Spleen (tissue), 11 donors: ENCODE measurements around the gene MATN3. TPM values are rescaled to one million over a fixed set of nuclear protein-coding genes. Genes with fewer than 3 reads are reported as not detected.
A peak's percentile ranks its signal among the peaks of the same experiment; 100 is the strongest.

Source experiments
- DNase-seq: peaks from one replicate; pipeline ENCODE4 v3.0.0-alpha.2; 2020
- H3K27ac ChIP-seq, 8 donors: fragments of 200-600 bp; sonication (generic) in 7 of 8; 1 replicate in 4 of 8; 2 replicates in 4 of 8; pipeline versions ENCODE4 v1.5.0 to v1.8.0; 2016 to 2021; ENCODE audit warnings: inconsistent platforms in 4 of 8, mild to moderate bottlenecking in 4 of 8, moderate library complexity in 1 of 8
- H3K27me3 ChIP-seq, 7 donors: fragments of 200-600 bp; sonication (generic) in 6 of 7; replicated peaks in 1 of 7; 1 replicate in 4 of 7; 2 replicates in 3 of 7; pipeline versions ENCODE4 v1.5.0 to v1.8.0; 2016 to 2021; ENCODE audit warnings: inconsistent platforms in 3 of 7, mild to moderate bottlenecking in 1 of 7
- H3K36me3 ChIP-seq, 6 donors: fragments of 200-600 bp; sonication (generic) in 5 of 6; 1 replicate in 4 of 6; 2 replicates in 2 of 6; pipeline versions ENCODE4 v1.5.0 to v1.8.0; 2016 to 2021; ENCODE audit warnings: inconsistent platforms in 2 of 6
- H3K4me1 ChIP-seq, 6 donors: fragments of 200-600 bp; sonication (generic) in 5 of 6; 1 replicate in 3 of 6; 2 replicates in 3 of 6; pipeline versions ENCODE4 v1.5.0 to v1.8.0; 2016 to 2021; ENCODE audit warnings: inconsistent platforms in 3 of 6
- H3K4me3 ChIP-seq, 8 donors: fragments of 200-600 bp; sonication (generic) in 7 of 8; 1 replicate in 4 of 8; 2 replicates in 4 of 8; pipeline versions ENCODE4 v1.5.0 to v1.8.0; 2016 to 2021; ENCODE audit warnings: inconsistent platforms in 4 of 8, mild to moderate bottlenecking in 4 of 8, moderate library complexity in 2 of 8
- H3K9me3 ChIP-seq, 8 donors: fragments of 200-600 bp; sonication (generic) in 7 of 8; 1 replicate in 4 of 8; 2 replicates in 4 of 8; pipeline versions ENCODE4 v1.5.0 to v1.8.0; 2016 to 2021; ENCODE audit warnings: inconsistent platforms in 4 of 8
- CTCF ChIP-seq, 11 experiments: fragments of 200-600 bp in 7 of 11; fragments of 450-650 bp in 4 of 11; sonication (generic) in 4 of 11; IDR thresholded peaks in 8 of 11; conservative IDR thresholded peaks in 3 of 11; 1 replicate in 7 of 11; 2 replicates in 4 of 11; pipeline versions ENCODE4 v1.4.0 to v1.8.0; 2016 to 2021; ENCODE audit warnings: antibody characterized with exemption in 11 of 11, inconsistent platforms in 4 of 11, mild to moderate bottlenecking in 1 of 11
- POLR2A ChIP-seq, 3 donors: fragments of 450-650 bp; IDR thresholded peaks; one replicate each; pipeline ENCODE4 v1.5.1; 2017; ENCODE audit warnings: antibody characterized with exemption in 3 of 3, mild to moderate bottlenecking in 1 of 3
- POLR2AphosphoS5 ChIP-seq, 3 donors: sonication (generic); formaldehyde crosslinking; IDR thresholded peaks; one replicate each; pipeline ENCODE4 v1.5.1; 2017; ENCODE audit warnings: antibody characterized with exemption in 3 of 3
- WGBS, 5 donors: extraction: QIAGEN DNeasy Blood & Tissue Kit in 3 of 5; methylation state at CpG; one replicate each; pipeline versions ENCODE4 v1.1.5 to v1.1.7; 2013 to 2018; 5-methylcytosine and 5-hydroxymethylcytosine counted together
- intact Hi-C: fragments of 100-400 bp; cut with DNase I; formaldehyde crosslinking; loops from one replicate; pipeline ENCODE4 v1.15.0; 2023; ENCODE audit warnings: low total_unique reads
- polyA plus RNA-seq, 3 donors: library from polyadenylated mRNA; stranded (reverse); fragments of 200-250 nt; gene quantifications; one replicate each; pipeline ENCODE4 v1.2.1, GENCODE V29; 2013
- total RNA-seq, 7 donors: library from RNA; depleted of rRNA in 3 of 7; stranded (reverse); fragments of >200 nt in 3 of 7; fragmentation: NEBNext Ultra II Directional in 4 of 7; extraction: Animal tissue kit (Norgen Biotek cat#: 25700) in 4 of 7; gene quantifications; one replicate each; pipeline versions ENCODE4 v1.1.0 to v1.2.1, GENCODE V29; 2016 to 2021
- donor health status: healthy with polysubstance abuse.
- donor health status: DM: no; HTN: no; CAD: no; lungs with moderate emphysema.
- donor health status: DM: no; HTN: no; CAD: no.
- donor health status: Bipolar disorder and iron deficiency.
- donor health status: healthy.
- donor health status: DM: no; HTN: no; CAD: no.
- donor health status: DM: yes; HTN: yes; CAD: no.

MATN3 gene
- total and polyA plus RNA-seq, 10 donors = 0.07 to 0.76 (median 0.24) TPM; not detected in 3

- 80 to 95% (median 92%) methylated on average over 1 of the region's 1 CpG for WGBS, 5 donors
- peaks cover 0 to 19% (median 0%) of the 10 kb centered on the region in 7 donors for H3K27me3 ChIP-seq
- no peak for TF ChIP-seq POLR2AphosphoS5 (IDR thresholded peaks at IDR 0.05)
- TF ChIP-seq POLR2A (IDR thresholded peaks at IDR 0.05) = no peak
- no peak for TF ChIP-seq CTCF (IDR thresholded peaks at IDR 0.05 in 8 of 11, conservative IDR thresholded peaks at IDR 0.05 in 3 of 11)
- H3K4me3 ChIP-seq = no peak overlapping the region
- H3K9me3 ChIP-seq = no peaks in the 10 kb centered on the region
- no peak overlapping the region for H3K27ac ChIP-seq
- intact Hi-C loops = no loop called here
- H3K4me1 ChIP-seq = peaks cover 3 to 12% (median 8%) of the 10 kb centered on the region in 6 donors
- H3K36me3 ChIP-seq = no peaks in the 10 kb centered on the region
- DNase-seq = no peak
Measured at GRCh38 chr2:20057268-20057667, 44.8 kb upstream of the MATN3 start.

- H3K4me3 ChIP-seq = no peak overlapping the region
- WGBS, 5 donors = 86 to 98% (median 90%) methylated on average over 3 of the region's 3 CpGs
- no peak overlapping the region for H3K27ac ChIP-seq
- peaks cover 3 to 21% (median 16%) of the 10 kb centered on the region in 6 donors for H3K4me1 ChIP-seq
- intact Hi-C loops = no loop called here
- DNase-seq = no peak
- no peaks in the 10 kb centered on the region for H3K36me3 ChIP-seq
- no peaks in the 10 kb centered on the region for H3K9me3 ChIP-seq
- TF ChIP-seq CTCF (IDR thresholded peaks at IDR 0.05 in 8 of 11, conservative IDR thresholded peaks at IDR 0.05 in 3 of 11) (no peak), POLR2AphosphoS5 (IDR thresholded peaks at IDR 0.05) (no peak), POLR2A (IDR thresholded peaks at IDR 0.05) (no peak)
- H3K27me3 ChIP-seq = peaks cover 0 to 19% (median 0%) of the 10 kb centered on the region in 7 donors
Measured at GRCh38 chr2:20054931-20055330, 42.5 kb upstream of the MATN3 start.

GRCh38 chr2:20054119-20054518 is 41.7 kb upstream of the MATN3 start:
- DNase-seq = no peak
- 90 to 95% (median 92%) methylated on average over 6 of the region's 6 CpGs for WGBS, 5 donors
- no peak overlapping the region for H3K27ac ChIP-seq
- no peaks in the 10 kb centered on the region for H3K9me3 ChIP-seq
- H3K27me3 ChIP-seq = peaks cover 0 to 19% (median 0%) of the 10 kb centered on the region in 7 donors
- no peak overlapping the region for H3K4me3 ChIP-seq
- TF ChIP-seq CTCF (IDR thresholded peaks at IDR 0.05 in 8 of 11, conservative IDR thresholded peaks at IDR 0.05 in 3 of 11) (no peak), POLR2A (IDR thresholded peaks at IDR 0.05) (no peak), POLR2AphosphoS5 (IDR thresholded peaks at IDR 0.05) (no peak)
- intact Hi-C loops = no loop called here
- no peaks in the 10 kb centered on the region for H3K36me3 ChIP-seq
- H3K4me1 ChIP-seq = peaks cover 6 to 29% (median 24%) of the 10 kb centered on the region in 6 donors

GRCh38 chr2:20052861-20053281 is 40.4 kb upstream of the MATN3 start:
- no peaks in the 10 kb centered on the region for H3K36me3 ChIP-seq
- WGBS, 5 donors = 15 to 38% (median 28%) methylated on average over 5 of the region's 5 CpGs
- H3K27ac ChIP-seq = peak overlapping the region; percentile 93 to 99 (median 97)
- DNase-seq = no peak
- TF ChIP-seq POLR2AphosphoS5 (IDR thresholded peaks at IDR 0.05) (no peak), POLR2A (IDR thresholded peaks at IDR 0.05) (no peak), CTCF (IDR thresholded peaks at IDR 0.05 in 8 of 11, conservative IDR thresholded peaks at IDR 0.05 in 3 of 11) (no peak)
- peaks cover 19 to 41% (median 36%) of the 10 kb centered on the region in 6 donors for H3K4me1 ChIP-seq
- H3K27me3 ChIP-seq = peaks cover 0 to 19% (median 0%) of the 10 kb centered on the region in 7 donors
- H3K4me3 ChIP-seq = peak overlapping the region in 6 of 8 donors; percentile 59 to 82 (median 66)
- H3K9me3 ChIP-seq = no peaks in the 10 kb centered on the region
- intact Hi-C loops = no loop called here
